Urinary bladder (tissue), 4 donors: ENCODE data around the gene ZDHHC17. TPM values are rescaled to one million over a fixed set of nuclear protein-coding genes. Genes with fewer than 3 reads are reported as not detected.

Experiments used
- DNase-seq: peaks from one replicate; pipeline ENCODE4 v3.0.0-alpha.2; 2015; ENCODE audit errors: extremely low spot score
- H3K27ac ChIP-seq: one replicate; pipeline ENCODE4 v1.5.1; 2013; ENCODE audit warnings: low read depth, mild to moderate bottlenecking, moderate library complexity
- H3K36me3 ChIP-seq: one replicate; pipeline ENCODE4 v1.6.1; 2013; ENCODE audit warnings: mild to moderate bottlenecking, moderate library complexity; ENCODE audit not compliant: insufficient read depth
- H3K4me1 ChIP-seq: one replicate; pipeline ENCODE4 v1.6.1; 2013; ENCODE audit warnings: mild to moderate bottlenecking, moderate library complexity; ENCODE audit not compliant: insufficient read depth
- H3K4me3 ChIP-seq: one replicate; pipeline ENCODE4 v1.5.1; 2013; ENCODE audit warnings: low read depth, low read length
- WGBS: extraction: QIAGEN DNeasy Blood & Tissue Kit; methylation state at CpG from one replicate; pipeline ENCODE4 v1.1.7; 2013; 5-methylcytosine and 5-hydroxymethylcytosine counted together
- polyA plus RNA-seq: library from polyadenylated mRNA; stranded (reverse); fragments of 200-250 nt; gene quantifications from one replicate; pipeline ENCODE4 v1.2.3, GENCODE V29; 2013
- total RNA-seq: library from RNA; depleted of rRNA; stranded (reverse); fragments of >200 nt; gene quantifications from one replicate; pipeline ENCODE4 v1.2.3, GENCODE V29; 2014
- donor health status: healthy with polysubstance abuse.
- donor health status: healthy.

ZDHHC17 gene
- total and polyA plus RNA-seq, 2 donors = 22.1 to 203 TPM

- no peaks in the 10 kb centered on the region for H3K4me1 ChIP-seq
- no peak for DNase-seq
- 84% methylated on average over 7 of the region's 7 CpGs for WGBS
- H3K4me3 ChIP-seq = no peak overlapping the region
- no peaks in the 10 kb centered on the region for H3K36me3 ChIP-seq
- H3K27ac ChIP-seq = no peak overlapping the region
These were observed 116.7 kb downstream of the ZDHHC17 start for GRCh38 chr12:76880519-76881023.

- Histone ChIP-seq H3K4me1 (no peaks in the 10 kb centered on the region), H3K27ac (no peak overlapping the region), H3K4me3 (no peak overlapping the region), H3K36me3 (no peaks in the 10 kb centered on the region)
- no peak for DNase-seq
These were observed 117.2 kb downstream of the ZDHHC17 start for GRCh38 chr12:76881142-76881541.

- H3K4me1 ChIP-seq = no peaks in the 10 kb centered on the region
- no peak overlapping the region for H3K27ac ChIP-seq
- DNase-seq = no peak
- 80% methylated on average over 1 of the region's 1 CpG for WGBS
- H3K36me3 ChIP-seq = no peaks in the 10 kb centered on the region
- H3K4me3 ChIP-seq = no peak overlapping the region
These were observed 118.5 kb downstream of the ZDHHC17 start for GRCh38 chr12:76882367-76882766.

DNA sequence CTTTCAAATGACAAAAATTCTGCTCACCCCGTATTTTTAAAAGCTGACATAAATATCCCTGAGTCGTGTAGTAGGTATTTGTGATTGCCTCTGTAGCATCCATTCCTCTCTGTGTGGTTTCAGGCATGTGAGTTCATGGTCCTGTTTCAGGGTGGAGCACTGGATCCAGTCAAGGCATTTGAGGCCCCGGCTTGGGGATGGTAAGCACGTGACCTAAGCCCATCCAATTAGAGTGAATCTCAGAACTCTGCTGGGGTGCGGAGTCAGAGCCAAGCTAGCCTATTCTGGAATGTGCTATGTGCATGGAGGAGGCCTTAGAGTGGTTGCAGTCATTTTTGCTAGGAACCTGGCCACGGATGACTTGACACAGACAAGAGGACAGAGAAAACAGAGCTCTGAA, 119.2 kb downstream of the ZDHHC17 start:
- no peaks in the 10 kb centered on the region for H3K36me3 ChIP-seq
- 80% methylated on average over 6 of the region's 6 CpGs for whole genome bisulfite sequencing
- no peak overlapping the region for H3K4me3 ChIP-seq
- no peaks in the 10 kb centered on the region for H3K4me1 ChIP-seq
- DNase-seq = no peak
- no peak overlapping the region for H3K27ac ChIP-seq

- Histone ChIP-seq H3K36me3 (no peaks in the 10 kb centered on the region), H3K27ac (no peak overlapping the region), H3K4me1 (no peaks in the 10 kb centered on the region), H3K4me3 (no peak overlapping the region)
- WGBS = 50% methylated on average over 2 of the region's 2 CpGs
- peak; percentile 17 for DNase-seq
These were observed 119.9 kb downstream of the ZDHHC17 start for GRCh38 chr12:76883811-76884210.

DNA sequence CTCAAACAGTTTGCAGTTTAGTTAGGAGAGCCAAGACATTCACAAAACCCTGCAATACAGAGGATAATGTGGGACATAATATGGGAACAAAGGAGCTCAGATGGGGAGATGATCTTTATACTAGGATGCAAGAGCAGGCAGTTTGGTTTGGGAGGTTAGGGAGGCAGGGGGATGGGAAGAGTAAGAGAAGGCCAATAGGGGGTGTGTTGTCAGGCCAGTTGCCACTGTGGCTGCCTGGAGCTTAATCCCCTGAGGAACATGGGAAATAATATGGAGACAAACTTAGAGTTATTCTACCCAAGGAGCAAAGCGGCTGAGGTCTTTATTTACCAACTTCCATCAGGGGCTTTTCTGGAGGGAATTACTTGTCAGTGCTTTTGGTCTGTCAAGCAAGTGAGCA, 124.9 kb downstream of the ZDHHC17 start:
- 97% methylated on average over 1 of the region's 1 CpG for WGBS
- no peaks in the 10 kb centered on the region for H3K36me3 ChIP-seq
- H3K4me1 ChIP-seq = no peaks in the 10 kb centered on the region
- no peak overlapping the region for H3K4me3 ChIP-seq
- DNase-seq = no peak
- H3K27ac ChIP-seq = no peak overlapping the region

GRCh38 chr12:76890151-76891143, 126.5 kb downstream of the ZDHHC17 start:
- 61% methylated on average over 8 of the region's 8 CpGs for WGBS
- H3K27ac ChIP-seq = no peak overlapping the region
- no peaks in the 10 kb centered on the region for H3K4me1 ChIP-seq
- no peak overlapping the region for H3K4me3 ChIP-seq
- no peak for DNase-seq
- no peaks in the 10 kb centered on the region for H3K36me3 ChIP-seq

- H3K4me3 ChIP-seq = no peak overlapping the region
- WGBS = 93% methylated on average over 3 of the region's 3 CpGs
- no peak for DNase-seq
- no peaks in the 10 kb centered on the region for H3K36me3 ChIP-seq
- H3K4me1 ChIP-seq = no peaks in the 10 kb centered on the region
- no peak overlapping the region for H3K27ac ChIP-seq
These were observed 127.7 kb downstream of the ZDHHC17 start for GRCh38 chr12:76891609-76892008.

DNA sequence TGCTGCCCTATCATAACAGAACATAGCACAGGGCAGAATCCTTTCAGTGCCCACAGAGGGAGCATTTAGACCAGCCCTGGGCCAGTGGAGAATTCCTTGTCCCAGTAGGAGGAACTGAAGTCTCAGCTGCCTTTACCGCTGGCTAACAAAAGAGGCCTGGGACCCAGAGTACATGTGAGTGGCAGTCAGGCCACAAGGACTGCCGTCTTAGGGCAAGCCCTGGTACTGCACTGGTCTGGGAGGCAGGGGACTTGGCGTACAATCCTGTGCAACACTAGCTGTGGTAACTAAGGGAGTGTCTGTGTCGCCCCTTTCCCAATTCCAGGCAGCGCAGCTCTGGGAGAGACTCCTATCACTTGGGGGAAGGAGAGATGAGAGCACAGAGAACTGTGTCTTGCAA, 131.9 kb downstream of the ZDHHC17 start:
- Histone ChIP-seq H3K27ac (no peak overlapping the region), H3K4me3 (no peak overlapping the region), H3K4me1 (no peaks in the 10 kb centered on the region), H3K36me3 (no peaks in the 10 kb centered on the region)
- WGBS = 95% methylated on average over 5 of the region's 5 CpGs
- no peak for DNase-seq

GRCh38 chr12:76896274-76896673, 132.4 kb downstream of the ZDHHC17 start:
- Histone ChIP-seq H3K36me3 (no peaks in the 10 kb centered on the region), H3K4me3 (no peak overlapping the region), H3K27ac (no peak overlapping the region), H3K4me1 (no peaks in the 10 kb centered on the region)
- DNase-seq = no peak
- 92% methylated on average over 1 of the region's 1 CpG for WGBS

GRCh38 chr12:76898442-76898841, 134.5 kb downstream of the ZDHHC17 start:
- 18% methylated on average over 1 of the region's 1 CpG for WGBS
- DNase-seq = no peak
- H3K4me1 ChIP-seq = no peaks in the 10 kb centered on the region
- no peaks in the 10 kb centered on the region for H3K36me3 ChIP-seq
- H3K27ac ChIP-seq = no peak overlapping the region
- no peak overlapping the region for H3K4me3 ChIP-seq

GRCh38 chr12:76899522-76899921, 135.6 kb downstream of the ZDHHC17 start:
- Histone ChIP-seq H3K4me3 (no peak overlapping the region), H3K27ac (no peak overlapping the region), H3K36me3 (no peaks in the 10 kb centered on the region), H3K4me1 (no peaks in the 10 kb centered on the region)
- WGBS = 95% methylated on average over 2 of the region's 2 CpGs
- DNase-seq = no peak

DNA sequence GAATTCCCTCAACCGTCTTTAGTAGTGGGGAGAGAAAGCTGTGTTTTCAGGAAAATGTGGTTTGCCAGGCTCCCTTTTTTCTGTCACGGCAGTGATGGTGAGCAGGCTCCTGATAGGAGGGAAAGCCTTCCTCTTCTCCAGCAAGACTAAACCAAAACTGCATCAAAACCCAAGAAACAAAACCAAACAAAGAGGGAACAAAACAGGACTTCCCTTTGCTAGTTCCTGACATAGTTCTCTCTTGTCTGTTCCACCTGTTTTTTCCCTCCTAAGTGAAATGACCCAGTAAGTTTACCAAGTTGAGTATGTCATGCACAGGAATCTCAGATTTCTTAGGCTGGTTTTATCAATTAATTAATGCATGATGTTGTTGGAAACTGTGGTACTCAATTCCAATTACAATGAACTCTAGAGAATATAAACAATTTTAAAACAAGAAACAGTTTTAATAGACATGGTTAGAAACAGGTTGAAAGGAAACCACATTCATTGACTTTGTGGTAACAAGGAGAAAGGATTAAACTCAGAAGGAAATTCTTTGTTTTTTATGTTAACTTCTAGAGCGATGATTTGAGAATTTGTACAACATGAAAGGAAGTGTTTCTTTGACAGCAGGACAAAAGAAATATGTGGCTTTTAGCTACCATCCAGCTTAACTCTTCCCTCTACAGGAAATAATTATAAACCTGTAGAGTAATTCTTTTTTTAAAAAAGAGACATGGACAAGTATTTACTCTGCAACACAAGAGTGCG, 137.9 kb downstream of the ZDHHC17 start:
- 72% methylated on average over 4 of the region's 4 CpGs for WGBS
- Histone ChIP-seq H3K27ac (no peak overlapping the region), H3K4me1 (no peaks in the 10 kb centered on the region), H3K4me3 (no peak overlapping the region), H3K36me3 (no peaks in the 10 kb centered on the region)
- no peak for DNase-seq
